ENCODE measurements around the gene FARP1.
A peak's percentile ranks its signal among the peaks of the same experiment; 100 is the strongest.

The FARP1 gene

GRCh38 chr13:98482476-98483444 is 339.9 kb downstream of the FARP1 start:
- H2AFZ ChIP-seq (ENCODE audit: low read depth), result no peak overlapping the region
- no peak overlapping the region for H3K9ac ChIP-seq
- peaks cover 39% of the 10 kb centered on the region; the same call in 1 of the 2 replicates for H3K79me2 ChIP-seq (ENCODE audit: insufficient read depth, low read depth)
- no peaks in the 10 kb centered on the region for H3K27me3 ChIP-seq (ENCODE audit: insufficient read depth, low read depth)
- peaks cover 59% of the 10 kb centered on the region for H3K4me1 ChIP-seq (ENCODE audit: low read depth, poor library complexity, severe bottlenecking)
- H3K27ac ChIP-seq, result no peak overlapping the region
- no peaks in the 10 kb centered on the region for H3K36me3 ChIP-seq (ENCODE audit: insufficient read depth)
- H4K20me1 ChIP-seq (ENCODE audit: insufficient read depth), result 0 out of 2 replicates have a peak, but pooled peaks cover 6% of the 10 kb centered on the region
- no peak for TF ChIP-seq CTCF (conservative IDR thresholded peaks at IDR 0.05; ENCODE audit: low read depth, low read length)
- no peak overlapping the region for H3K4me2 ChIP-seq
- no peak overlapping the region for H3K4me3 ChIP-seq (IDR thresholded peaks at IDR 0.05; ENCODE audit: insufficient read depth, low read depth, low read length)

GRCh38 chr13:98483601-98484288 is 340.9 kb downstream of the FARP1 start:
- H3K9ac ChIP-seq, result no peak overlapping the region
- TF ChIP-seq CTCF (conservative IDR thresholded peaks at IDR 0.05; ENCODE audit: low read depth, low read length), result no peak
- no peak overlapping the region for H2AFZ ChIP-seq (ENCODE audit: low read depth)
- H3K27ac ChIP-seq, result no peak overlapping the region; the same call in 1 of the 2 replicates
- no peak overlapping the region for H3K4me2 ChIP-seq
- 0 out of 2 replicates have a peak, but pooled peaks cover 6% of the 10 kb centered on the region for H4K20me1 ChIP-seq (ENCODE audit: insufficient read depth)
- no peaks in the 10 kb centered on the region for H3K36me3 ChIP-seq (ENCODE audit: insufficient read depth)
- H3K79me2 ChIP-seq (ENCODE audit: insufficient read depth, low read depth), result peaks cover 44% of the 10 kb centered on the region; the same call in 1 of the 2 replicates
- H3K4me1 ChIP-seq (ENCODE audit: low read depth, poor library complexity, severe bottlenecking), result peaks cover 61% of the 10 kb centered on the region
- H3K27me3 ChIP-seq (ENCODE audit: insufficient read depth, low read depth), result no peaks in the 10 kb centered on the region
- H3K4me3 ChIP-seq (IDR thresholded peaks at IDR 0.05; ENCODE audit: insufficient read depth, low read depth, low read length), result no peak overlapping the region

GRCh38 chr13:98484289-98485219 is 341.7 kb downstream of the FARP1 start:
- Histone ChIP-seq H3K36me3 (ENCODE audit: insufficient read depth) (no peaks in the 10 kb centered on the region), H4K20me1 (ENCODE audit: insufficient read depth) (0 out of 2 replicates have a peak, but pooled peaks cover 8% of the 10 kb centered on the region), H3K4me1 (ENCODE audit: low read depth, poor library complexity, severe bottlenecking) (peaks cover 63% of the 10 kb centered on the region), H3K4me3 (IDR thresholded peaks at IDR 0.05; ENCODE audit: insufficient read depth, low read depth, low read length) (no peak overlapping the region), H3K4me2 (peak overlapping the region; percentile 25; the same call in 1 of the 2 replicates), H3K79me2 (ENCODE audit: insufficient read depth, low read depth) (peaks cover 44% of the 10 kb centered on the region; the same call in 1 of the 2 replicates), H2AFZ (ENCODE audit: low read depth) (no peak overlapping the region), H3K9ac (no peak overlapping the region), H3K27ac (peak overlapping the region; percentile 41; the same call in 1 of the 2 replicates), H3K27me3 (ENCODE audit: insufficient read depth, low read depth) (no peaks in the 10 kb centered on the region)
- no peak for TF ChIP-seq CTCF (conservative IDR thresholded peaks at IDR 0.05; ENCODE audit: low read depth, low read length)

- TF ChIP-seq CTCF (conservative IDR thresholded peaks at IDR 0.05; ENCODE audit: low read depth, low read length), result no peak
- H3K9ac ChIP-seq, result no peak overlapping the region
- H3K4me3 ChIP-seq (IDR thresholded peaks at IDR 0.05; ENCODE audit: insufficient read depth, low read depth, low read length), result no peak overlapping the region
- no peaks in the 10 kb centered on the region for H3K36me3 ChIP-seq (ENCODE audit: insufficient read depth)
- H2AFZ ChIP-seq (ENCODE audit: low read depth), result no peak overlapping the region
- no peak overlapping the region for H3K4me2 ChIP-seq
- H3K79me2 ChIP-seq (ENCODE audit: insufficient read depth, low read depth), result peaks cover 49% of the 10 kb centered on the region
- 0 out of 2 replicates have a peak, but pooled peaks cover 12% of the 10 kb centered on the region for H4K20me1 ChIP-seq (ENCODE audit: insufficient read depth)
- H3K27ac ChIP-seq, result peak overlapping the region; percentile 41; the same call in 1 of the 2 replicates
- no peaks in the 10 kb centered on the region for H3K27me3 ChIP-seq (ENCODE audit: insufficient read depth, low read depth)
- H3K4me1 ChIP-seq (ENCODE audit: low read depth, poor library complexity, severe bottlenecking), result peaks cover 71% of the 10 kb centered on the region
Measured at GRCh38 chr13:98485561-98485960, 342.7 kb downstream of the FARP1 start.
